Neural cell (in vitro differentiated cells): Measurements from ENCODE around the gene B3GALT4. TPM values are rescaled to one million over a fixed set of nuclear protein-coding genes. Genes with fewer than 3 reads are reported as not detected.
A peak's percentile ranks its signal among the peaks of the same experiment; 100 is the strongest.

Experiments used
- H2AFZ ChIP-seq: fragments of 200-600, 300-800 bp; sonication (generic), shearing (Covaris generic); 2 replicates; pipeline ENCODE4 v1.6.0; 2014; ENCODE audit warnings: low read depth, mild to moderate bottlenecking, antibody characterized with exemption, low read length, moderate library complexity
- H3F3A ChIP-seq: fragments of 200-600 bp; shearing (Covaris generic); 2 replicates; pipeline ENCODE4 v1.6.1; 2016; ENCODE audit warnings: mild to moderate bottlenecking, moderate library complexity, mixed read lengths, antibody characterized with exemption, low read length; ENCODE audit not compliant: insufficient read depth, poor library complexity, severe bottlenecking
- H3K27ac ChIP-seq: fragments of 200-600, 300-800 bp; sonication (generic), shearing (Covaris generic); 2 replicates; pipeline ENCODE4 v1.5.1; 2014; ENCODE audit warnings: mild to moderate bottlenecking, low read length, moderate library complexity
- H3K27me3 ChIP-seq: fragments of 300-800, 200-600 bp; sonication (generic), shearing (Covaris generic); 2 replicates; pipeline ENCODE4 v1.6.0; 2014; ENCODE audit warnings: mild to moderate bottlenecking, low read depth, low read length, moderate library complexity; ENCODE audit not compliant: insufficient read depth
- H3K36me3 ChIP-seq: fragments of 300-800, 200-600 bp; sonication (generic), shearing (Covaris generic); 2 replicates; pipeline ENCODE4 v1.5.1; 2014; ENCODE audit warnings: mild to moderate bottlenecking, antibody characterized with exemption, low read length, moderate library complexity; ENCODE audit not compliant: insufficient read depth
- H3K4me2 ChIP-seq: fragments of 300-800, 200-600 bp; sonication (generic), shearing (Covaris generic); 2 replicates; pipeline ENCODE4 v1.6.0; 2014; ENCODE audit warnings: mild to moderate bottlenecking, low read length
- H3K4me3 ChIP-seq: fragments of 300-800, 200-600 bp; sonication (generic), shearing (Covaris generic); 2 replicates; pipeline ENCODE4 v1.5.1; 2014; ENCODE audit warnings: mild to moderate bottlenecking, low read length, moderate library complexity
- H3K79me2 ChIP-seq: fragments of 200-600 bp; shearing (Covaris generic); replicated peaks from 2 replicates; pipeline ENCODE4 v1.6.0; 2014; ENCODE audit warnings: mild to moderate bottlenecking, low read length, moderate library complexity; ENCODE audit not compliant: insufficient read depth
- H3K9ac ChIP-seq: fragments of 300-800, 200-600 bp; sonication (generic), shearing (Covaris generic); 2 replicates; pipeline ENCODE4 v1.6.1; 2016; ENCODE audit warnings: mild to moderate bottlenecking, low read length, mixed read lengths
- H3K9me2 ChIP-seq: fragments of 200-600 bp; shearing (Covaris generic); 2 replicates; pipeline ENCODE4 v1.6.1; 2016; ENCODE audit warnings: mild to moderate bottlenecking, low read length, mixed read lengths; ENCODE audit not compliant: insufficient read depth
- H3K9me3 ChIP-seq: fragments of 200-600, 300-800 bp; sonication (generic), shearing (Covaris generic); 2 replicates; pipeline ENCODE4 v1.6.1; 2016; ENCODE audit warnings: mild to moderate bottlenecking, mixed run types, low read length, moderate library complexity, mixed read lengths
- H4K20me1 ChIP-seq: fragments of 200-600 bp; shearing (Covaris generic); 2 replicates; pipeline ENCODE4 v1.6.1; 2016; ENCODE audit warnings: mild to moderate bottlenecking, mixed run types; ENCODE audit not compliant: insufficient read depth
- EP300 ChIP-seq: fragments of 450-650 bp; conservative IDR thresholded peaks from 2 replicates; pipeline ENCODE4 v1.6.1; 2014; ENCODE audit warnings: antibody characterized with exemption, mild to moderate bottlenecking, moderate library complexity; ENCODE audit not compliant: poor library complexity, severe bottlenecking
- EZH2 ChIP-seq: fragments of 200-600, 300-800 bp; shearing (Covaris generic), sonication (generic); IDR thresholded peaks from 2 replicates; pipeline ENCODE4 v1.6.1; 2014; ENCODE audit warnings: antibody characterized with exemption, low read length, borderline replicate concordance, mild to moderate bottlenecking; ENCODE audit not compliant: insufficient read depth, poor library complexity, severe bottlenecking
- MXI1 ChIP-seq: fragments of 450-650 bp; conservative IDR thresholded peaks from 2 replicates; pipeline ENCODE4 v1.6.1; 2014; ENCODE audit warnings: antibody characterized with exemption, mild to moderate bottlenecking; ENCODE audit not compliant: poor library complexity, severe bottlenecking
- POLR2AphosphoS5 ChIP-seq: IDR thresholded peaks from 2 replicates; pipeline ENCODE4 v1.6.1; 2012
- RAD21 ChIP-seq: fragments of 450-650 bp; conservative IDR thresholded peaks from 2 replicates; pipeline ENCODE4 v1.6.1; 2014; ENCODE audit warnings: antibody characterized with exemption, mild to moderate bottlenecking, moderate library complexity
- REST ChIP-seq: IDR thresholded peaks from 2 replicates; pipeline ENCODE4 v1.6.1; 2012; ENCODE audit warnings: borderline replicate concordance
- SMC3 ChIP-seq: fragments of 450-650 bp; conservative IDR thresholded peaks from 2 replicates; pipeline ENCODE4 v1.6.1; 2014; ENCODE audit warnings: antibody characterized with exemption, mild to moderate bottlenecking, moderate library complexity; ENCODE audit not compliant: poor library complexity
- TAF1 ChIP-seq: IDR thresholded peaks from 2 replicates; pipeline ENCODE4 v1.6.1; 2012; ENCODE audit warnings: low read depth
- polyA plus RNA-seq: library from polyadenylated mRNA; depleted of rRNA; stranded (reverse); fragments of >200 nt; gene quantifications from 2 replicates; pipeline ENCODE4 v1.2.3, GENCODE V29; 2014
- TF ChIP-seq, protein P1 (sequence below): fragments of 450-650 bp; IDR thresholded peaks from 2 replicates; pipeline ENCODE4 v1.5.1; 2014; ENCODE audit warnings: antibody characterized with exemption, mild to moderate bottlenecking, moderate library complexity; ENCODE audit not compliant: poor library complexity, severe bottlenecking

The B3GALT4 gene
- polyA plus RNA-seq, 1 donor from 2014 or later = 2.5 TPM

DNA sequence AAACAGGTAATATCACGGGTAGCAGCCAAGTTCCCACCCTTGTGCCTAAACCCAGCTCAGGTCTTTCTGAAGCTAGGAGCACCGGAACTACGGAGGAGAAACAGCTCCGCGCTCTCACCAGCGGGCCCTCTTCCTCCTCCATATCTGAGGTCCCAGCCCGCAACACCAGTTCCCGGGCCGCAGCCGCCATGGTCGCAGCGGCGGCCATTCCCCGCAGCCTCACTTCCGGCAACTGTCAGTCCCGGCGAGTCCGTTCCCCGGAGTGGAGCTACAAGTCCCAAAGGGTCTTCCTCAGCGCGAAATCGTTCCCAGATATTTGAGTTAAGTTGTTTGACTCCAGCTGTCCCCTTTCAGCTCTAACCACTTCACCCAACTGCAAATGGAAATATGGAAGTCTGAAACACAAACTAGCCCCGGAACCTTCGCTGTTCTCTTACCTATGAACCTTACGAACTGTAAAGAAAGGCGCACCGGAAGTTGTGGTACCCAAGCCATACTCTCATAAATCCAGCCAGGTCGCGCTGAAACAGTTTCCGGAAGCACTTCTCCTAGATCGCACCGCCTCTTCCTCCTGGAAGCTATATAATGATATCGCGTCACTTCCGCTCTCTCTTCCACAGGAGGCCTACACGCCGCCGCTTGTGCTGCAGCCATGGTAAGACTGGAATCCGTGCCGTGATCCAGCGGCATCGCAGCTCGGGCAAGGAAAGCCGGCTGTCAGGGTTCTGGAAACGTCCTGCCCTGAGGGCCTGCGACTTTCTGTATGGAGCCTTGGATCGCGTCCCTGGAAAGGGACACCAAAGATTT, 5.3 kb upstream of the B3GALT4 start, which contains the start of the genes RPS18 and VPS52:
Gene RPS18 (plus strand): TSS at position 608 of the 807 bp plus-strand sequence. CDS start 45 bp downstream, at position 653.
Gene VPS52 (minus strand): TSS at position 409 of the 807 bp plus-strand sequence. CDS start 201 bp downstream, at position 208.
- H3F3A ChIP-seq = no peaks in the 10 kb centered on the region
- no peaks in the 10 kb centered on the region for H3K9me2 ChIP-seq
- H3K4me3 ChIP-seq = peak within 1 kb of the TSS; percentile 71
- H3K9ac ChIP-seq = peak within 1 kb of the TSS; percentile 86
- H3K79me2 ChIP-seq = peaks cover 19% of the 10 kb centered on the region
- H3K27ac ChIP-seq = peak within 1 kb of the TSS; percentile 97
- no peaks in the 10 kb centered on the region for H4K20me1 ChIP-seq
- no peaks in the 10 kb centered on the region for H3K36me3 ChIP-seq
- peak within 1 kb of the TSS; percentile 74 for H2AFZ ChIP-seq
- TF ChIP-seq REST (peak; percentile 63), EP300 (peak; percentile 46), RAD21 (no peak), TAF1 (peak; percentile 93), SMC3 (peak; percentile 20), POLR2AphosphoS5 (peak; percentile 98), MXI1 (peak; percentile 95), EZH2 (no peak)
- TF ChIP-seq, protein P1, sequence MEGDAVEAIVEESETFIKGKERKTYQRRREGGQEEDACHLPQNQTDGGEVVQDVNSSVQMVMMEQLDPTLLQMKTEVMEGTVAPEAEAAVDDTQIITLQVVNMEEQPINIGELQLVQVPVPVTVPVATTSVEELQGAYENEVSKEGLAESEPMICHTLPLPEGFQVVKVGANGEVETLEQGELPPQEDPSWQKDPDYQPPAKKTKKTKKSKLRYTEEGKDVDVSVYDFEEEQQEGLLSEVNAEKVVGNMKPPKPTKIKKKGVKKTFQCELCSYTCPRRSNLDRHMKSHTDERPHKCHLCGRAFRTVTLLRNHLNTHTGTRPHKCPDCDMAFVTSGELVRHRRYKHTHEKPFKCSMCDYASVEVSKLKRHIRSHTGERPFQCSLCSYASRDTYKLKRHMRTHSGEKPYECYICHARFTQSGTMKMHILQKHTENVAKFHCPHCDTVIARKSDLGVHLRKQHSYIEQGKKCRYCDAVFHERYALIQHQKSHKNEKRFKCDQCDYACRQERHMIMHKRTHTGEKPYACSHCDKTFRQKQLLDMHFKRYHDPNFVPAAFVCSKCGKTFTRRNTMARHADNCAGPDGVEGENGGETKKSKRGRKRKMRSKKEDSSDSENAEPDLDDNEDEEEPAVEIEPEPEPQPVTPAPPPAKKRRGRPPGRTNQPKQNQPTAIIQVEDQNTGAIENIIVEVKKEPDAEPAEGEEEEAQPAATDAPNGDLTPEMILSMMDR = peak; percentile 27
- no peaks in the 10 kb centered on the region for H3K9me3 ChIP-seq
- no peaks in the 10 kb centered on the region for H3K27me3 ChIP-seq
- H3K4me2 ChIP-seq = peak within 1 kb of the TSS; percentile 97

- H3K9ac ChIP-seq = peak overlapping the region; percentile 86
- TF ChIP-seq POLR2AphosphoS5 (no peak), RAD21 (no peak), REST (no peak), EP300 (no peak), SMC3 (no peak), MXI1 (no peak), TAF1 (no peak), EZH2 (no peak)
- TF ChIP-seq, protein P1 = no peak
- H3K4me3 ChIP-seq = peak overlapping the region; percentile 71
- peak overlapping the region; percentile 97 for H3K4me2 ChIP-seq
- no peaks in the 10 kb centered on the region for H4K20me1 ChIP-seq
- no peaks in the 10 kb centered on the region for H3F3A ChIP-seq
- no peaks in the 10 kb centered on the region for H3K9me2 ChIP-seq
- H3K27me3 ChIP-seq = no peaks in the 10 kb centered on the region
- no peak overlapping the region for H2AFZ ChIP-seq
- H3K79me2 ChIP-seq = peaks cover 19% of the 10 kb centered on the region
- H3K36me3 ChIP-seq = no peaks in the 10 kb centered on the region
- H3K9me3 ChIP-seq = no peaks in the 10 kb centered on the region
- peak overlapping the region; percentile 97 for H3K27ac ChIP-seq
Measured at GRCh38 chr6:33272275-33273128, 4.4 kb upstream of the B3GALT4 start.
